Fibroblast of villous mesenchyme (primary cell): Measurements from ENCODE around the gene VEPH1. TPM values are rescaled to one million over a fixed set of nuclear protein-coding genes. Genes with fewer than 3 reads are reported as not detected.

Source experiments
- DNase-seq: peaks from one replicate; pipeline ENCODE4 v3.0.0-alpha.2; 2010; ENCODE audit warnings: low read depth
- H3K4me3 ChIP-seq: 2 replicates; pipeline ENCODE4 v1.5.1; 2011; ENCODE audit warnings: low read depth, mild to moderate bottlenecking, low read length
- CTCF ChIP-seq: IDR thresholded peaks from 2 replicates; pipeline ENCODE4 v1.5.1; 2012; ENCODE audit warnings: low read depth, mild to moderate bottlenecking, low read length; ENCODE audit not compliant: insufficient read depth
- total RNA-seq: library from RNA; depleted of rRNA; stranded (reverse); fragments of >200 nt; gene quantifications from 2 replicates; pipeline ENCODE4 v1.2.3, GENCODE V29; 2012

Gene VEPH1
- total RNA-seq, 1 donor: 8.6 TPM

- H3K4me3 ChIP-seq: no peak overlapping the region
- DNase-seq: no peak
- no peak for TF ChIP-seq CTCF
Observed at GRCh38 chr3:157242836-157243235, 260.4 kb downstream of the VEPH1 start.

GRCh38 chr3:157241599-157241998 is 261.6 kb downstream of the VEPH1 start:
- H3K4me3 ChIP-seq: no peak overlapping the region
- no peak for TF ChIP-seq CTCF
- no peak for DNase-seq

GRCh38 chr3:157240408-157240807 is 262.8 kb downstream of the VEPH1 start:
- no peak for DNase-seq
- no peak overlapping the region for H3K4me3 ChIP-seq
- TF ChIP-seq CTCF: no peak

- TF ChIP-seq CTCF: peak; percentile 88
- no peak overlapping the region for H3K4me3 ChIP-seq
- DNase-seq: peak; percentile 51
Observed at GRCh38 chr3:157239082-157239704, 264.0 kb downstream of the VEPH1 start.

- no peak overlapping the region for H3K4me3 ChIP-seq
- DNase-seq: peak; percentile 24
- no peak for TF ChIP-seq CTCF
Observed at GRCh38 chr3:157238457-157238856, 264.8 kb downstream of the VEPH1 start.

GRCh38 chr3:157237886-157238285 is 265.3 kb downstream of the VEPH1 start:
- TF ChIP-seq CTCF: no peak
- no peak overlapping the region for H3K4me3 ChIP-seq
- no peak for DNase-seq

GRCh38 chr3:157235291-157235690 is 267.9 kb downstream of the VEPH1 start:
- no peak overlapping the region for H3K4me3 ChIP-seq
- DNase-seq: no peak
- no peak for TF ChIP-seq CTCF
